Testis (tissue), 3 donors: ENCODE data around the gene MMP15. TPM values are rescaled to one million over a fixed set of nuclear protein-coding genes. Genes with fewer than 3 reads are reported as not detected.

Experiments
- DNase-seq: peaks from one replicate; pipeline ENCODE4 v3.0.0-alpha.2; 2019
- H3K27ac ChIP-seq, 2 donors: fragments of 200-600 bp; sonication (generic); one replicate each; pipeline ENCODE4 v1.5.1; 2019
- H3K27me3 ChIP-seq: fragments of 200-600 bp; sonication (generic); one replicate; pipeline ENCODE4 v1.5.1; 2019
- H3K36me3 ChIP-seq: fragments of 200-600 bp; sonication (generic); one replicate; pipeline ENCODE4 v1.5.1; 2017; ENCODE audit warnings: low read depth; ENCODE audit errors: missing control alignments
- H3K4me1 ChIP-seq: fragments of 200-600 bp; sonication (generic); one replicate; pipeline ENCODE4 v1.5.1; 2019
- H3K4me3 ChIP-seq, 2 donors: fragments of 200-600 bp; sonication (generic); one replicate each; pipeline ENCODE4 v1.5.1; 2017 to 2019
- H3K9me3 ChIP-seq: fragments of 200-600 bp; sonication (generic); one replicate; pipeline ENCODE4 v1.5.1; 2017
- CTCF ChIP-seq, 3 experiments: fragments of 450-650 bp in 2 of 3; fragments of 200-600 bp in 1 of 3; sonication (generic) in 1 of 3; IDR thresholded peaks; one replicate each; pipeline ENCODE4 v1.5.1; 2016 to 2019; ENCODE audit warnings: antibody characterized with exemption in 3 of 3, mild to moderate bottlenecking in 2 of 3, moderate library complexity in 1 of 3
- POLR2A ChIP-seq: fragments of 450-650 bp; IDR thresholded peaks from one replicate; pipeline ENCODE4 v1.6.1; 2017; ENCODE audit warnings: antibody characterized with exemption, mild to moderate bottlenecking, moderate library complexity
- WGBS, 2 donors: methylation state at CpG; one replicate each; pipeline ENCODE4 v1.1.5; 2018; 5-methylcytosine and 5-hydroxymethylcytosine counted together
- intact Hi-C: fragments of 100-400 bp; cut with DNase I; formaldehyde crosslinking; loops from one replicate; pipeline ENCODE4 v1.15.1; 2023; ENCODE audit warnings: low total_unique reads
- polyA plus RNA-seq: library from polyadenylated mRNA; stranded (reverse); fragments of 350-450 nt; fragmentation: Illumina TruSeq; extraction: RNeasy Lipid Tissue Mini Kit (QIAGEN cat#74804); gene quantifications from one replicate; pipeline ENCODE4 v1.2.3, GENCODE V29; 2014; ENCODE audit warnings: low read depth, low replicate concordance; ENCODE audit not compliant: insufficient read depth
- total RNA-seq, 2 donors: library from RNA; depleted of rRNA; stranded (reverse); fragments of >200 nt; gene quantifications; one replicate each; pipeline ENCODE4 v1.2.3, GENCODE V29; 2016

Gene MMP15
- total and polyA plus RNA-seq, 3 donors from 2014 or later, result 80.6 to 300 (median 194) TPM

- no peaks in the 10 kb centered on the region for H3K36me3 ChIP-seq
- H3K27ac ChIP-seq, result no peak overlapping the region
- TF ChIP-seq CTCF (IDR thresholded peaks at IDR 0.05), result no peak
- TF ChIP-seq POLR2A, result no peak
- H3K4me1 ChIP-seq, result peaks cover 12% of the 10 kb centered on the region
- WGBS, 2 donors, result 80% methylated on average over 3 to 61 of the region's 62 CpGs
- intact Hi-C loops, result loop anchor here (5.0 kb wide), 1 partner anchor 89 kb away; no protein-coding TSS in a partner anchor
- H3K4me3 ChIP-seq, result no peak overlapping the region
- no peaks in the 10 kb centered on the region for H3K9me3 ChIP-seq
- H3K27me3 ChIP-seq, result no peaks in the 10 kb centered on the region
- DNase-seq, result no peak
These were observed 29.0 kb upstream of the MMP15 start for GRCh38 chr16:57996406-57997175.

- H3K4me1 ChIP-seq, result peaks cover 18% of the 10 kb centered on the region
- 73 to 79% methylated on average over 13 to 35 of the region's 35 CpGs for WGBS, 2 donors
These were observed 28.4 kb upstream of the MMP15 start for GRCh38 chr16:57997176-57997527.

DNA sequence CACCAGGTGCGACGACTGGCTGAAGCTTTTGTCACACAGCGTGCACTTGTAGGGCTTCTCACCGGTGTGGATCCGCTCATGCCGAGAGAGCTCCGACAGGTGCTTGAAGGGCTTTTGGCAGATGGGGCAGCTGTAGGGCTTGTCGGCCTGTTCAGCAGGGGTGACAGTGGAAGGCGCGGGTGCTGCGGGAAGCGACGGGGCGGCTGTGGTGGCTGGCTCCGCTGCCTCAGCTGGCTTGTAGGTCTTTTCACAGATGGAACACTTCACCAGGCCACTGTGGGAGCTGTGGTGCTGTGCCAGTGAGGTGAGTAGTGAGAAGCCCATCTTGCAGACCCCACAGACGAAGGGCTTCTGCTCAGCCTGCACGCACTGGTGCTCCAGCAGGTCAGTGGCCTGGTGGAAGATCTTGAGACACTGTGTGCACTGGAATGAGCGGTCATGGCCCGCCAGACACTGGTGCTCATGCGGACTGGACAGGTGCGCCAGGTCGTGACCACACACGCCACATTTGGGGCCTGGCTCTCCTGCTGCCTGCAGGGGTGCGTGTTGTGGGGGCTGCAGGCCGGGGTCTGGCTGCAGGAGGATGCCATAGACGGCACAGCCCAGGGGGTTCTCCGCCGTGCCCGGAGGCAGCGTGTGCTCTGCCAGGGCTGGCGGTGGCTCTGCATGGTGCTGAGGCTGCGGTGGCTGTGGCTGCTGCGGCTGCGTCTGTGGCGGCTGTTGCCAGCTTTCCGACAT lies 27.9 kb upstream of the MMP15 start:
- no peaks in the 10 kb centered on the region for H3K36me3 ChIP-seq
- peaks cover 18% of the 10 kb centered on the region for H3K4me1 ChIP-seq

More at GRCh38 chr16:57997176-57997527, 28.4 kb upstream of the MMP15 start:
- Histone ChIP-seq H3K9me3 (no peaks in the 10 kb centered on the region), H3K4me3 (no peak overlapping the region), H3K27ac (no peak overlapping the region), H3K27me3 (no peaks in the 10 kb centered on the region), H3K36me3 (no peaks in the 10 kb centered on the region)
- TF ChIP-seq POLR2A (no peak), CTCF (IDR thresholded peaks at IDR 0.05) (no peak)
- no peak for DNase-seq
- intact Hi-C loops, result loop anchor here (5.0 kb wide), 1 partner anchor 90 kb away; no protein-coding TSS in a partner anchor

GRCh38 chr16:57998486-57998885 lies 27.1 kb upstream of the MMP15 start:
- 79 to 82% methylated on average over 7 to 8 of the region's 8 CpGs for WGBS, 2 donors
- no peaks in the 10 kb centered on the region for H3K9me3 ChIP-seq
- H3K27me3 ChIP-seq, result no peaks in the 10 kb centered on the region
- TF ChIP-seq CTCF (IDR thresholded peaks at IDR 0.05) (no peak), POLR2A (no peak)
- H3K4me1 ChIP-seq, result peaks cover 18% of the 10 kb centered on the region
- DNase-seq, result no peak
- H3K27ac ChIP-seq, result no peak overlapping the region
- H3K4me3 ChIP-seq, result no peak overlapping the region
- intact Hi-C loops, result loop anchor here (5.0 kb wide), 1 partner anchor 91 kb away; no protein-coding TSS in a partner anchor
- H3K36me3 ChIP-seq, result no peaks in the 10 kb centered on the region

More for the DNA sequence above, 27.9 kb upstream of the MMP15 start:
- 79 to 80% methylated on average over 18 to 36 of the region's 36 CpGs for WGBS, 2 donors
- H3K9me3 ChIP-seq, result no peaks in the 10 kb centered on the region
- TF ChIP-seq CTCF (IDR thresholded peaks at IDR 0.05) (no peak), POLR2A (no peak)
- no peak overlapping the region for H3K27ac ChIP-seq
- intact Hi-C loops, result loop anchor here (5.0 kb wide), 1 partner anchor 90 kb away; no protein-coding TSS in a partner anchor
- H3K4me3 ChIP-seq, result no peak overlapping the region
- no peak for DNase-seq
- H3K27me3 ChIP-seq, result no peaks in the 10 kb centered on the region
